ENCODE data around the gene PLEKHA4. TPM values are rescaled to one million over a fixed set of nuclear protein-coding genes. Genes with fewer than 3 reads are reported as not detected.
"Not testable (repeated sequence)": the region's sequence is repeated elsewhere in the genome, so short reads cannot be mapped to it uniquely, and the experiment has no call there.

The PLEKHA4 gene
- total and polyA plus RNA-seq, 12 donors = 18.5 to 70.6 (median 28.0) TPM

GRCh38 chr19:48896191-48896720, 27.8 kb upstream of the PLEKHA4 start:
- Histone ChIP-seq H3K9me3 (no peaks in the 10 kb centered on the region), H3K36me3 (peaks cover 0 to 1% (median 0%) of the 10 kb centered on the region in 9 donors), H3K27me3 (peaks cover 0 to 30% (median 0%) of the 10 kb centered on the region in 7 donors), H3K27ac (peak overlapping the region in 9 of 10 donors; percentile 22 to 77 (median 54)), H3K4me1 (peaks cover under 1 to 34% (median 28%) of the 10 kb centered on the region in 9 donors), H3K4me3 (peak overlapping the region; percentile 18 to 57 (median 54))
- ATAC-seq (peak; percentile 34 to 69 (median 55)), DNase-seq (peak; percentile 68 to 71)
- 8 to 22% methylated on average over 25 of the region's 25 CpGs for WGBS, 2 donors
- intact Hi-C loops (cut with DNase I) = no loop called here
- TF ChIP-seq CTCF (IDR thresholded peaks at IDR 0.05) = no peak

GRCh38 chr19:48895226-48895625, 26.8 kb upstream of the PLEKHA4 start:
- Histone ChIP-seq H3K27me3 (peaks cover 0 to 30% (median 0%) of the 10 kb centered on the region in 7 donors), H3K36me3 (no peaks in the 10 kb centered on the region), H3K9me3 (no peaks in the 10 kb centered on the region), H3K4me3 (peak overlapping the region in 6 of 10 donors; percentile 54 to 57 (median 55)), H3K27ac (peak overlapping the region in 6 of 10 donors; percentile 22 to 77 (median 60)), H3K4me1 (peaks cover 0 to 27% (median 22%) of the 10 kb centered on the region in 9 donors)
- DNase-seq (no peak), ATAC-seq (no peak)
- intact Hi-C loops (cut with DNase I) = loop anchor here in 1 of 10 donors (2.0 kb wide), 1 partner anchor 16 kb away; no protein-coding TSS in a partner anchor
- no peak for TF ChIP-seq CTCF (IDR thresholded peaks at IDR 0.05)
- 62 to 65% methylated on average over 21 of the region's 21 CpGs for WGBS, 2 donors

- no peak overlapping the region for H3K27ac ChIP-seq
- H3K36me3 ChIP-seq = no peaks in the 10 kb centered on the region
- H3K27me3 ChIP-seq = peaks cover 0 to 18% (median 0%) of the 10 kb centered on the region in 7 donors
- H3K4me1 ChIP-seq = peaks cover 0 to 10% (median 5%) of the 10 kb centered on the region in 9 donors
- DNase-seq (no peak), ATAC-seq (no peak)
- TF ChIP-seq CTCF (IDR thresholded peaks at IDR 0.05) = no peak
- WGBS, 2 donors = 77 to 80% methylated on average over 4 of the region's 4 CpGs
- no peaks in the 10 kb centered on the region for H3K9me3 ChIP-seq
- H3K4me3 ChIP-seq = no peak overlapping the region
- intact Hi-C loops (cut with DNase I) = no loop called here
Measured at GRCh38 chr19:48890551-48890950, 22.1 kb upstream of the PLEKHA4 start.

- DNase-seq; ATAC-seq; H3K4me3 ChIP-seq; intact Hi-C loops (cut with DNase I); H3K27ac ChIP-seq; H3K27me3 ChIP-seq; H3K36me3 ChIP-seq; H3K9me3 ChIP-seq; H3K4me1 ChIP-seq: not testable (repeated sequence)
- WGBS, 2 donors = 68 to 89% methylated on average over 2 of the region's 3 CpGs
Measured at GRCh38 chr19:48889496-48889895, 21.1 kb upstream of the PLEKHA4 start.
